ENCODE data around the gene SH3PXD2A. TPM values are rescaled to one million over a fixed set of nuclear protein-coding genes. Genes with fewer than 3 reads are reported as not detected.

Gene SH3PXD2A
- total RNA-seq, 1 donor from 2014 or later: 56.2 TPM

DNA sequence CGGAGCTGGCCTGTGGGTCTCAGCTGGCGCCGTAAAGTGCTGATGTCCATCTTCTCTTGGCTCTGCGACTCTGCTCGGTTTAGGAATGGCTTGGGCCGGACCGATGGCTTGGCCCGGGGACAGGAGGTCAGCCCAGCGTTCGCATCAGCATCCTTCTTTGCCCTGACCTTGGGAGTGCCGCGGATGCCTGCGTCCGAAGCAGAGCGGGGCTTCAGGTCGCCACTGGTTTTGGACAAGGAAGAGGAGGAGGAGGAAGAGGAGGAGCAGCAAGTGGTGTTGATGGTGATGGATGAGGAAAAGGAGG lies 252.6 kb downstream of the SH3PXD2A start:
- H3K9me3 ChIP-seq: no peaks in the 10 kb centered on the region
- H3K27me3 ChIP-seq: no peaks in the 10 kb centered on the region
- H3K4me1 ChIP-seq: peaks cover 29% of the 10 kb centered on the region
- no peak for DNase-seq (ENCODE audit: extremely low spot score in 2 of 2)
- no peak overlapping the region for H3K27ac ChIP-seq
- TF ChIP-seq, protein P1, sequence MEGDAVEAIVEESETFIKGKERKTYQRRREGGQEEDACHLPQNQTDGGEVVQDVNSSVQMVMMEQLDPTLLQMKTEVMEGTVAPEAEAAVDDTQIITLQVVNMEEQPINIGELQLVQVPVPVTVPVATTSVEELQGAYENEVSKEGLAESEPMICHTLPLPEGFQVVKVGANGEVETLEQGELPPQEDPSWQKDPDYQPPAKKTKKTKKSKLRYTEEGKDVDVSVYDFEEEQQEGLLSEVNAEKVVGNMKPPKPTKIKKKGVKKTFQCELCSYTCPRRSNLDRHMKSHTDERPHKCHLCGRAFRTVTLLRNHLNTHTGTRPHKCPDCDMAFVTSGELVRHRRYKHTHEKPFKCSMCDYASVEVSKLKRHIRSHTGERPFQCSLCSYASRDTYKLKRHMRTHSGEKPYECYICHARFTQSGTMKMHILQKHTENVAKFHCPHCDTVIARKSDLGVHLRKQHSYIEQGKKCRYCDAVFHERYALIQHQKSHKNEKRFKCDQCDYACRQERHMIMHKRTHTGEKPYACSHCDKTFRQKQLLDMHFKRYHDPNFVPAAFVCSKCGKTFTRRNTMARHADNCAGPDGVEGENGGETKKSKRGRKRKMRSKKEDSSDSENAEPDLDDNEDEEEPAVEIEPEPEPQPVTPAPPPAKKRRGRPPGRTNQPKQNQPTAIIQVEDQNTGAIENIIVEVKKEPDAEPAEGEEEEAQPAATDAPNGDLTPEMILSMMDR (IDR thresholded peaks at IDR 0.05): no peak
- peak in 1 of 2 donors; percentile 11 for TF ChIP-seq POLR2AphosphoS5 (IDR thresholded peaks at IDR 0.05; ENCODE audit: insufficient read depth in 1 of 2, low read depth in 1 of 2)
- intact Hi-C loops (cut with DNase I): loop anchor here (5.0 kb wide), 1 partner anchor 254 kb away; the partner anchor contains the start of gene SH3PXD2A
- peaks cover 0 to 37% of the 10 kb centered on the region in 2 donors for H3K36me3 ChIP-seq
- no peak overlapping the region for H3K4me3 ChIP-seq

DNA sequence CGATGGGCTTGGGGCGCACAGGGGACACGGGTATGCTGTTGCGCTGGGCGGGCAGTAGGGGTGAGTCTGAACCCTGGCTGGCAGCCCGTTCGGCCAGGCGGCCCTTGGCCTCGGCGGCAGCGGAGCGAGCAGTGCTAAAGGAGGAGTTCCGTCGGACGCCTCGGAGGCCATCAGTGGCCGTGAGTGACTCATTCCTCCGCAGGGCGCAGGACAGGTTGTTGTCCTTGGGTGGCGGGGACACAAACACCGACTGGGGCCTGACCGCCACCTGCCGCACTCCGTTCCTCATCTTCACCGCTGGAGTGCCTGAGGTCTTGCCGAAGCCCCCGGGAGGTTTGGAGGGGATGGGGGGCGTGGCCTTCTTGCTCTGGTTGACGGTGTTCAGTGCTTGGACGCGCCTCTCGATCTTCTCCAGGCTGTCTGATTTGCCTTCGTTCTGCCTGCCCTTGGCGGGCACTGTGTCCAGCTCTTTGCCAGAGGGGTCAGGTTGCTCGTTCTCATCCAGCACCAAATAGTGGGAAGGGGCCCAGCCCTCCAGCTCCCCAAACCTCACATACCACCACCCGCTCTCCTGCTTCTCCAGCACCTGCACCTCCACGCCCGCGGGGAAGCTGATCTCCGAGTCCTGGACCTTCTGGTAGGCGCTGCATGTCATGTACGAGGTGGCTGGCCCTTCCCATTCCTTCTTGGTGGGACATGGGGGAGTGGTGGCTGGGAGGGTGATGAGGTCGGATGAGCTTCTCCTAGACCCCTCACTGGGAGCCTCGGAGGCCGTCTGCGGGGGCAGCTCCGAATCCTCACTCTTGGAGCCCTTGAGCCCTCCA lies 253.1 kb downstream of the SH3PXD2A start:
- H3K36me3 ChIP-seq: peaks cover 0 to 36% of the 10 kb centered on the region in 2 donors
- H3K4me3 ChIP-seq: no peak overlapping the region
- peaks cover 29% of the 10 kb centered on the region for H3K4me1 ChIP-seq
- H3K9me3 ChIP-seq: no peaks in the 10 kb centered on the region
- TF ChIP-seq, protein P1 (IDR thresholded peaks at IDR 0.05): no peak
- peak in 1 of 2 donors; percentile 27 for TF ChIP-seq POLR2AphosphoS5 (IDR thresholded peaks at IDR 0.05; ENCODE audit: insufficient read depth in 1 of 2, low read depth in 1 of 2)
- no peak for DNase-seq (ENCODE audit: extremely low spot score in 2 of 2)
- H3K27me3 ChIP-seq: no peaks in the 10 kb centered on the region
- H3K27ac ChIP-seq: peak overlapping the region; percentile 68
- intact Hi-C loops (cut with DNase I): loop anchor here (5.0 kb wide), 1 partner anchor 255 kb away; the partner anchor contains the start of gene SH3PXD2A

DNA sequence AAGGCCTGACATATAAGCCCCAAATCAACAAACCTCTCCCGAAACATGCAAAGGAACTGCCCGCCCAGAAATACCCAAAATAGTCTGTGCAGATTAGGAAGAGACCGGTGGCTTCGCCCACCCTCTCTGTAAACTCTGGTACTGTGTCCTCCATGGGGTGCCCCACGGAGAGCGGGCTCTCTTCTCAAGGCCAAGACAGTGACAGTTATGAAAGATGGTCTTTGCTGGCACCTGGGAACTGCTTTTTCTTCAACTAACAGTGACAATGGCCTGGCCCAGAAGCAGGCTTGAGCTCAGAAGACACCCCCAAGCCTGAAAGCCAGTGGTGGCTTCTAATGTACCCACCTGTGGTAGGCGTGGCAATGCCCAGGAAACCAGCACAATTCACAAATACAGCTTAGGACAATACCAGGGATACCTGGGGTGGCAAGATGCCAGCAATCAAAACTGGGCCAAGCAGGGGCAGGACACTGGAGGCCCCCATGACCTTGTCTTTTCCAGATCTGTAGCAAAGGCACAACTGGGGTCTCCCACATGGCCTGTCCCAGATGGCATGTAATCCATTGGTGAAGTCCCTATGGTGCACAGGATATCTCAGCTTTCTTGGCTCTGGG lies 254.3 kb downstream of the SH3PXD2A start:
- DNase-seq (ENCODE audit: extremely low spot score in 2 of 2): no peak
- TF ChIP-seq POLR2A (IDR thresholded peaks at IDR 0.05) (no peak), POLR2AphosphoS5 (IDR thresholded peaks at IDR 0.05; ENCODE audit: insufficient read depth in 1 of 2, low read depth in 1 of 2) (no peak)
- TF ChIP-seq, protein P1 (IDR thresholded peaks at IDR 0.05): no peak
- Histone ChIP-seq H3K9me3 (no peaks in the 10 kb centered on the region), H3K27me3 (no peaks in the 10 kb centered on the region), H3K36me3 (peaks cover 0 to 34% of the 10 kb centered on the region in 2 donors), H3K4me1 (peaks cover 29% of the 10 kb centered on the region), H3K27ac (peak overlapping the region; percentile 68), H3K4me3 (no peak overlapping the region)
- intact Hi-C loops (cut with DNase I): loop anchor here (5.0 kb wide), 1 partner anchor 256 kb away; the partner anchor contains the start of gene SH3PXD2A

DNA sequence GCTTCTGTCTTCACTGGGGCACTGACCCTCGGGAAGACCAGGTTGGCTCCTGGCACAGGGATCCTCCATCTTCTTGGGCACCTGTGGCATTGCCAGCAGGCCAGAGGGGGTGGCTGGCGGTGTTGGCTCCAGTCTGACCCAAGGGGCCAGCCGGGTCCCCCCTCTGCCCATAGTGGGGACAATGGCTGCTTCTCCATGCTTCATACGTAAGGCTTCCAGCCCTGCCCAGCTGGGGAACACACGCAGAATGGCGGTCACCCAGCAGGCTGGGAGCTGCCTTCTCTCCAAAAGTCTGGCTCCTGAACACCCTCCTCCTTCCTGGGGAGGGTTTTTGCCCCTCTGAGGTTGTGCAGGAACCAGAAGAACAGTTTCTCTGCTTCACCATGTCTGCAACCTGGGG lies 255.1 kb downstream of the SH3PXD2A start:
- H3K9me3 ChIP-seq: no peaks in the 10 kb centered on the region
- intact Hi-C loops (cut with DNase I): loop anchor here (5.0 kb wide), 1 partner anchor 257 kb away; the partner anchor contains the start of gene SH3PXD2A
- TF ChIP-seq POLR2A (IDR thresholded peaks at IDR 0.05) (no peak), POLR2AphosphoS5 (IDR thresholded peaks at IDR 0.05; ENCODE audit: insufficient read depth in 1 of 2, low read depth in 1 of 2) (peak in 1 of 2 donors; percentile 38)
- TF ChIP-seq, protein P1 (IDR thresholded peaks at IDR 0.05): no peak
- peaks cover 0 to 32% of the 10 kb centered on the region in 2 donors for H3K36me3 ChIP-seq
- H3K27me3 ChIP-seq: no peaks in the 10 kb centered on the region
- no peak for DNase-seq (ENCODE audit: extremely low spot score in 2 of 2)
- H3K27ac ChIP-seq: peak overlapping the region; percentile 68
- no peak overlapping the region for H3K4me3 ChIP-seq
- H3K4me1 ChIP-seq: peaks cover 23% of the 10 kb centered on the region
